ENCODE data around the gene KRT4. TPM values are rescaled to one million over a fixed set of nuclear protein-coding genes. Genes with fewer than 3 reads are reported as not detected.

KRT4 gene
- total and polyA plus RNA-seq, 2 experiments from 2014 or later = 0.22 TPM; not detected in 1

GRCh38 chr12:52845946-52846345, 32.0 kb upstream of the KRT4 start:
- no peak overlapping the region for H2AFZ ChIP-seq
- no peak overlapping the region for H3K27ac ChIP-seq
- H3F3A ChIP-seq (ENCODE audit: insufficient read depth) = no peaks in the 10 kb centered on the region
- in situ Hi-C loops (cut with MboI) = no loop called here
- H3K27me3 ChIP-seq (replicated peaks; ENCODE audit: insufficient read depth) = peaks cover 10% of the 10 kb centered on the region; the same call in 1 of the 2 replicates
- H3K4me2 ChIP-seq (ENCODE audit: unreplicated experiment) = no peak overlapping the region
- no peaks in the 10 kb centered on the region for H3K36me3 ChIP-seq (ENCODE audit: low read depth)
- H3K9me2 ChIP-seq (ENCODE audit: insufficient read depth) = no peaks in the 10 kb centered on the region
- H3K79me2 ChIP-seq (ENCODE audit: insufficient read depth) = no peaks in the 10 kb centered on the region
- no peak overlapping the region for H3K4me3 ChIP-seq
- no peak for DNase-seq
- no peaks in the 10 kb centered on the region for H3K9me3 ChIP-seq (ENCODE audit: low read depth)
- 86 to 90% methylated on average over 1 of the region's 1 CpG for WGBS, 2 experiments (ENCODE audit: low coverage in 1 of 2, low lambda C conversion rate in 2 of 2, missing lambda C conversion rate in 2 of 2)
- H3K9ac ChIP-seq = no peak overlapping the region
- no peaks in the 10 kb centered on the region for H3K4me1 ChIP-seq (ENCODE audit: insufficient read depth)
- TF ChIP-seq EZH2 (IDR thresholded peaks at IDR 0.05; ENCODE audit: insufficient read depth, poor library complexity, severe bottlenecking) (no peak), EZH2phosphoT487 (IDR thresholded peaks at IDR 0.05; ENCODE audit: insufficient read depth, low read depth) (no peak)
- H4K20me1 ChIP-seq (ENCODE audit: insufficient read depth) = no peaks in the 10 kb centered on the region

DNA sequence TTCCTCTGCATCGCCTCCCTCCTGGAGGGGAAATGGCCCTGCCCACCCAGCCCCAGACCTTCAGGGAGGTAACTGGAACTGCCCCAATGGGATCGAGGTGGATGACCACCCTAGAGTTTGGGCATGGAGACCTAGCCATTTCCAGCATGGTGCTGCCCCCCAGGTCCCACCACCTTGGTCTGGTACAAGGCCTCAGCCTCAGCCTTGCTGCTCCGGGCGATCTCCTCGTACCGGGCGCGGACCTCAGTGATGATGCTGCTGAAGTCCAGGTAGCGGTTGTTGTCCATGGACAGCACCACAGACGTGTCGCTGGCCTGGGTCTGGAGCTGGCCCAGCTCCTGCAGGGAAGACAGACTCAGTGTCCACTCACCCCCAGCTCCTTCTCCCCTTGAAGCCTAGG, 30.5 kb upstream of the KRT4 start:
- H2AFZ ChIP-seq = no peak overlapping the region
- H3F3A ChIP-seq (ENCODE audit: insufficient read depth) = no peaks in the 10 kb centered on the region
- H3K9me3 ChIP-seq (ENCODE audit: low read depth) = no peaks in the 10 kb centered on the region
- no peak overlapping the region for H3K4me2 ChIP-seq (ENCODE audit: unreplicated experiment)
- no peaks in the 10 kb centered on the region for H3K4me1 ChIP-seq (ENCODE audit: insufficient read depth)
- in situ Hi-C loops (cut with MboI) = no loop called here
- peaks cover 8% of the 10 kb centered on the region; the same call in 1 of the 2 replicates for H3K27me3 ChIP-seq (replicated peaks; ENCODE audit: insufficient read depth)
- no peak overlapping the region for H3K4me3 ChIP-seq
- no peaks in the 10 kb centered on the region for H3K79me2 ChIP-seq (ENCODE audit: insufficient read depth)
- no peak for DNase-seq
- no peaks in the 10 kb centered on the region for H3K9me2 ChIP-seq (ENCODE audit: insufficient read depth)
- no peak overlapping the region for H3K27ac ChIP-seq
- WGBS, 2 experiments (ENCODE audit: low coverage in 1 of 2, low lambda C conversion rate in 2 of 2, missing lambda C conversion rate in 2 of 2) = 77 to 78% methylated on average over 11 of the region's 11 CpGs
- TF ChIP-seq EZH2 (IDR thresholded peaks at IDR 0.05; ENCODE audit: insufficient read depth, poor library complexity, severe bottlenecking) (no peak), EZH2phosphoT487 (IDR thresholded peaks at IDR 0.05; ENCODE audit: insufficient read depth, low read depth) (no peak)
- no peak overlapping the region for H3K9ac ChIP-seq
- H3K36me3 ChIP-seq (ENCODE audit: low read depth) = no peaks in the 10 kb centered on the region
- no peaks in the 10 kb centered on the region for H4K20me1 ChIP-seq (ENCODE audit: insufficient read depth)

- no peaks in the 10 kb centered on the region for H3K79me2 ChIP-seq (ENCODE audit: insufficient read depth)
- no peak for DNase-seq
- in situ Hi-C loops (cut with MboI) = no loop called here
- no peaks in the 10 kb centered on the region for H3F3A ChIP-seq (ENCODE audit: insufficient read depth)
- H3K9me3 ChIP-seq (ENCODE audit: low read depth) = no peaks in the 10 kb centered on the region
- H4K20me1 ChIP-seq (ENCODE audit: insufficient read depth) = no peaks in the 10 kb centered on the region
- no peaks in the 10 kb centered on the region for H3K36me3 ChIP-seq (ENCODE audit: low read depth)
- no peaks in the 10 kb centered on the region for H3K9me2 ChIP-seq (ENCODE audit: insufficient read depth)
- no peak overlapping the region for H3K4me3 ChIP-seq
- H2AFZ ChIP-seq = no peak overlapping the region
- peaks cover 26% of the 10 kb centered on the region for H3K4me1 ChIP-seq (ENCODE audit: insufficient read depth)
- H3K27ac ChIP-seq = no peak overlapping the region
- TF ChIP-seq EZH2 (IDR thresholded peaks at IDR 0.05; ENCODE audit: insufficient read depth, poor library complexity, severe bottlenecking) (no peak), EZH2phosphoT487 (IDR thresholded peaks at IDR 0.05; ENCODE audit: insufficient read depth, low read depth) (no peak)
- WGBS, 2 experiments (ENCODE audit: low coverage in 1 of 2, low lambda C conversion rate in 2 of 2, missing lambda C conversion rate in 2 of 2) = 70% methylated on average over 18 of the region's 18 CpGs
- no peak overlapping the region for H3K9ac ChIP-seq
- H3K4me2 ChIP-seq (ENCODE audit: unreplicated experiment) = no peak overlapping the region
- H3K27me3 ChIP-seq (replicated peaks; ENCODE audit: insufficient read depth) = no peaks in the 10 kb centered on the region
Measured at GRCh38 chr12:52839436-52840105, 25.7 kb upstream of the KRT4 start.

- no peak overlapping the region for H3K4me3 ChIP-seq
- no peak for DNase-seq
Measured at GRCh38 chr12:52838609-52839435, 24.9 kb upstream of the KRT4 start.

More at GRCh38 chr12:52838609-52839435, 24.9 kb upstream of the KRT4 start:
- WGBS, 2 experiments (ENCODE audit: low coverage in 1 of 2, low lambda C conversion rate in 2 of 2, missing lambda C conversion rate in 2 of 2) = 59 to 64% methylated on average over 14 of the region's 14 CpGs
- no peaks in the 10 kb centered on the region for H3K36me3 ChIP-seq (ENCODE audit: low read depth)
- H3K9ac ChIP-seq = no peak overlapping the region
- no peaks in the 10 kb centered on the region for H3K9me2 ChIP-seq (ENCODE audit: insufficient read depth)
- no peak overlapping the region for H3K27ac ChIP-seq
- TF ChIP-seq EZH2 (IDR thresholded peaks at IDR 0.05; ENCODE audit: insufficient read depth, poor library complexity, severe bottlenecking) (no peak), EZH2phosphoT487 (IDR thresholded peaks at IDR 0.05; ENCODE audit: insufficient read depth, low read depth) (no peak)
- H4K20me1 ChIP-seq (ENCODE audit: insufficient read depth) = no peaks in the 10 kb centered on the region
- no peak overlapping the region for H2AFZ ChIP-seq
- H3K79me2 ChIP-seq (ENCODE audit: insufficient read depth) = no peaks in the 10 kb centered on the region
- in situ Hi-C loops (cut with MboI) = no loop called here
- H3F3A ChIP-seq (ENCODE audit: insufficient read depth) = no peaks in the 10 kb centered on the region
- H3K4me2 ChIP-seq (ENCODE audit: unreplicated experiment) = no peak overlapping the region
- no peaks in the 10 kb centered on the region for H3K9me3 ChIP-seq (ENCODE audit: low read depth)
- peaks cover 26% of the 10 kb centered on the region for H3K4me1 ChIP-seq (ENCODE audit: insufficient read depth)
- no peaks in the 10 kb centered on the region for H3K27me3 ChIP-seq (replicated peaks; ENCODE audit: insufficient read depth)

Measured in GM23248 (cell line).